Activated CD4-positive, alpha-beta T cell treated with anti-CD3 and anti-CD28 coated beads, Interleukin-2, amount 50 U/mL, for 4 hours (primary cell): ENCODE measurements around the gene C15orf62.

Experiments
- DNase-seq, 2 experiments: peaks; one replicate each; pipeline ENCODE4 v3.0.0-alpha.2; 2020

C15orf62 gene

GRCh38 chr15:40756938-40757337, 12.8 kb upstream of the C15orf62 start:
- DNase-seq: no peak

DNA sequence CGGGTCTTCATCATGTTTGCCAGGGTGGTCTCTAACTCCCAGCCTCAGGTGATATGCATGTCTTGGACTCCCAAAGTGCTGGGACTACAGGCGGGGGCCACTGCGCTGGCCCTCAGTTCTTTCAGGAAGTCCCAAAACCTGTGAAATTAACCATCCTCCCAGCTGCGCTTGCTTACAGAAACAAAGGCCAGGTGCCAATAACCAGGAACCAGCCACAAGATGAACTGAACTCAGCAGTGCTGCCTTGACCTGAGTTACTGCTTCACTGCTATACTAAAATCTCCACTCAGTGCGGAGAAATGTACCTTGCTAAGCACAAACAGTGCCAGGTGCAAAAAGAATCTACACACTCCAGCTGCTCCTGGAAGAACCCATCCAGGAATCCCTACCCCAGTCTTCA, 9.8 kb upstream of the C15orf62 start:
- no peak for DNase-seq

DNA sequence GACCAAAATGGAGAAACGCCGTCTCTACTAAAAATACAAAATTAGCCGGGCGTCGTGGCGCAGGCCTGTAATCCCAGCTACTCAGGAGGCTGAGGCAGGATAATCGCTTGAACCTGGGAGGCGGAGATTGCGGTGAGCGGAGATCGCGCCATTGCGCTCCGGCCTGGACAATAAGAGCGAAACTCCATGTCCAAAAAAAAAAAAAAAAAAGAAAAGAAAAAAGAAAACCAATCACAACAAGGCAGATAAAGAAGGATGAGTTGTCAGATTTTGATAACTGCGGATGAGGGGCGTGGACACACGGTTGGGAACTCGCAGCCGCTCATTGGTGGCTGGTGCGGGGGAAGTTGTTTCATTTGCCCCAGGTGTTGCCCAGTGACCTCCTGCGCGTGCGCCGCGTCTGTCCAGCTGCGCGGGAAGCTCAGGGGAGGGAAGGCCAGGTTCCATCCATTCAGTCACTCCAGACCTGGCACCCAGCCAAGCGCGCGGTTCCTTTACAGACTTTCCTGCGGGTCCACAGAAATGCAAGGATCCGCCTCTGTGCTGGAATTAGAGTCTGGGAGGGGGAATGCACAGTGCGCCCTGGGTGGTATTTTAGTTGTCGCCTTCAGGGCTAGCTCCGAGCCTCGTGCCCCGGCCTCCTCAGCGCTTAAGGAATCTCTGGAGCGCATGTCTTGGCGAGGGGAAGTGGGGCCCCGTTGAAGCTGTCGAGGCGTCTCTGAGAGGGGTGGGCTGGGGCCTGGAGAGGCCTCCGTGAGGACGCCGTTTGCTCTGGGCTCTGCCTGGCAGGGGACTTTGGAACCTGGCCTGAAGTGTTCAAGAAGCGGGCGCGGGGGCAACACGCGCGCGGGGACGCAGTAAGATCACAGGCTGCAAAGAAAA, 6.6 kb upstream of the C15orf62 start:
- peak in 1 of 2 experiments; percentile 14 for DNase-seq

- DNase-seq: peak; percentile 33 to 42
Observed at GRCh38 chr15:40763801-40764628, 5.8 kb upstream of the C15orf62 start, which contains the start of gene GCHFR. GCHFR (plus strand) TSS chr15:40764068; CDS start chr15:40764181, 113 bp downstream.

DNA sequence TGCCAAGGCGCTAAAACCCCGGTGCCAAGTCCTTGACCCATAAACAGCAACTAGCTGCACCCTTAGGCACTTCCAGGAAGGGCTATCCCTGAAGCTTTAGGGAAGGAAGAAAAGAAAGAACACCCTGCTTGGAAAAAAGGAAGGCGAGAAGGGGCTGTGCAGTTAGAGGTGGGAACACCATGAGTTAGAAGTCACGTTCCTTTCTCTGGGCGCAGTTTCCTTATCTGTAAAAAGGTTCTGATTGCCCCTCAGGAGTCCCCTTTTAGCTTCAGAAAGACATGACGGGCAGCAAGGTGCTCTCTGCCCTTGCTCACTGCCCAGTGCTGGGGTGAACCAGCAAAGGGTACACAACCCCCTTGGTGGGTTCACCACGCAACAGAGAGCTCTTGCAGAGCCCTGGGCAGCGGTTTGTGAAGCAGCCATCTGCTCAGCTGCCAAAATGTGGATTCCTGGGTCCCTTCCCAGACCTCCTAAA, 5.1 kb upstream of the C15orf62 start:
- DNase-seq: no peak

- no peak for DNase-seq
Observed at GRCh38 chr15:40766194-40766815, 3.5 kb upstream of the C15orf62 start.

- DNase-seq: no peak
Observed at GRCh38 chr15:40766906-40767837, 2.6 kb upstream of the C15orf62 start.

DNA sequence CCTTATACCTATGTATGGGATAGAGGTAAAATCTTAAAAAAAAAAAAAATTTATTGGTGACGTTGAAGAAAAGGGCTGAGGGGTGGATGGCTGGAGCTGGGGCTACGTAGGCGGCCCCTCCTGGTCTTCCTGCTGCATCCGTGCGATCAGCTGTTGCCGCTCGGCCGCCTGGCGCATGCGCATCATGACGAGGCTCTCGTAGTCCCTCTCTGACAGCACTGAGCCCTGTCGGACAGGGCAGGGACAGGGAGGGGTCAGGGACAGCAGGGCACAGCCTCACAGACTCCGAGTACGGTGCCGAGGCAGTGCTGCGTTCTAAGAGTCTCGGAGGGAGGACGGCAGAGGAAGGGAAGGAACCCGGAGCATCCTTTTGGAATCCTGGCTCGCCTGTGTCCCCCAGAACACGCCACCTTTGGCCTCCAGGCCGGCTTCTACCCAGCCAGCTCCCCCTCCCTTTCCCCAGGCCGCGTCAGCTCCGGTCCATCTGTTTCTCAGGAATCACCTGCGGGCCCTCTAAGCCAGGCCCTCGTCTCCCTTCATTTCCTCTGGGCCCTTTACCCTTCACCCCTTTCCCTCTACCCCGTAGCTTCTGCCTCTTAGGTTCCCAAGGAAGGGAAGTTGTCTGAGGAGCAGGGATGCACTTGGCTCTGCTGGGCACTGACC, 1.8 kb upstream of the C15orf62 start:
- no peak for DNase-seq

- DNase-seq: no peak
Observed at GRCh38 chr15:40768521-40769273, 1.1 kb upstream of the C15orf62 start.

- DNase-seq: no peak
Observed at GRCh38 chr15:40770147-40770721, 454 bp downstream of the C15orf62 start.

DNA sequence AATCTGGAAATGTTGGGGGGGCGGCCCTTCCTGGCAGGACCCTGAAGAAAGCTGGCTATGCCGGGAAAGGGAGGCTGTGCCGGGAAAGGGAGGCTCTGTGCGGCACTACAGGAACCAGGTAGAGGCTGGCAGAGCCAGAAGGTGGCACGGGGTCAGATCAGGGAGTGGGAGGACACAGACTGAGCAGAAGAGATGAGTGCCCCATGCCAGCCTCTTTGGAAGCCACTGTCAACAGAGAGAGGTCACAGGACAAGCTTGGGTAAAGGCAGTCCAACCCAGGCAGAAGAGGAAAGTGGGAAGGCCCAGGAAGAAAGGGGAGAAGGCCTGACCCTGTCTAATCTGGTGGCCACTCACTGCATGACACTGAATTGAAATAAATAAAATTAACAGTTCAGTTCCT, 1.5 kb downstream of the C15orf62 start:
- DNase-seq: no peak

DNA sequence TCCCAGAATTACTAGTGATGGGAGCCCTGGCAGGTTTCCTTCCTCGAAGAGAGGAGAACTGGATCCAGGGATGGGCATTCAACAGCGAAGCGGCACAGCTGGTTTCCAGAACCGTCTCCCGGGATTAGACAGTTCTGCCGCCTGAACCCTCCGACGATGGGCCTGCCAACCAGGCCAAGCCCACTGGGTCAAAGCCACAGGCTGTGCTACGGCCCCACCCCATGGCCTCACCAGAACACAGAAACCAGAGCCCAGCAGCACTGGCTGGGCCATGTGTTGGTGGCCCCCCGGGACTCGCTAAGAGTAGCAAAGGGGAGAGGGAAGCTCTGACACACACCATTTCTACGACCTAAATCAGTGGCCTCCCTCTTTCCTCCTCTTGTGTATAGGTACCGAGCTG, 2.2 kb downstream of the C15orf62 start:
- no peak for DNase-seq

- DNase-seq: no peak
Observed at GRCh38 chr15:40773496-40773895, 3.7 kb downstream of the C15orf62 start.

- no peak for DNase-seq
Observed at GRCh38 chr15:40773902-40774301, 4.1 kb downstream of the C15orf62 start.

GRCh38 chr15:40775007-40775406, 5.2 kb downstream of the C15orf62 start:
- no peak for DNase-seq

DNA sequence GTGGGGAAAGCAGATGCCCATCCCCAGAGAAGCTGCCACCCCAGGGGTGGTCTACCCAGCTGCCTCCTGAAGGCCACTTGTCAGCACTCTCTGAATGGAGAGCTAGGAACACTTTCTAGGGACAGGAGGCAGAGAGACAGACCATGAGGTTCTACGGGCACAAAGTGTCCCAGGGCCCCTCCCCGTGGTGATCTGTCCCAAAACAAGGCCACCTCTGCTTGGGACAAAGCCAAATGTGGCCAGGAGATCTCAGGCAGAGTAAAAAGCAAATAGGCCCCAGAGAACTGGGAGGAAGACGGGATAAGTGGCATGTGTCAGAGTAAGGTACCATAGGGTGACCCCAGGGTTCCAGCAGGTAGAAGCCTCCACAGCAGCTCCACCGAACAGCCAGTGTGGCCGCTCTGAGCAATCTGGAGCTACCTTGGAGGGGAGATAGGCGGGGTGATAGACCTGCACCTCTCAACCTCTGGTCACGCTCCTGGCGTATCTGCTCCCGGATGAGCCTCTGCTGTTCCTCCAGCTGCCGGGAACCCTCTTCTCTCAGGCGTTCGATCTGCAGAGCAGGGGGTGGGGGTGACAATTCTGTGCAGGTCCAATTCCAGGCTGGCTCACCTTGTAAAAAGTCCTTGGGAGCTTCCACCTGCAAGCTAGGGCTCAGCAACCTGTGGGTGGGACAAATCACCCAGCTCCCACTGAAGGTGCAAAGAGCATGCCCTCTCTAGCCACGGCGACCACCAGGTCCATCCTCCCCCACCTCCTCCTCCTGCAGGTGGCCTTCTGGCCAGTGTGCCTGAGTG, 6.2 kb downstream of the C15orf62 start:
- DNase-seq: no peak

DNA sequence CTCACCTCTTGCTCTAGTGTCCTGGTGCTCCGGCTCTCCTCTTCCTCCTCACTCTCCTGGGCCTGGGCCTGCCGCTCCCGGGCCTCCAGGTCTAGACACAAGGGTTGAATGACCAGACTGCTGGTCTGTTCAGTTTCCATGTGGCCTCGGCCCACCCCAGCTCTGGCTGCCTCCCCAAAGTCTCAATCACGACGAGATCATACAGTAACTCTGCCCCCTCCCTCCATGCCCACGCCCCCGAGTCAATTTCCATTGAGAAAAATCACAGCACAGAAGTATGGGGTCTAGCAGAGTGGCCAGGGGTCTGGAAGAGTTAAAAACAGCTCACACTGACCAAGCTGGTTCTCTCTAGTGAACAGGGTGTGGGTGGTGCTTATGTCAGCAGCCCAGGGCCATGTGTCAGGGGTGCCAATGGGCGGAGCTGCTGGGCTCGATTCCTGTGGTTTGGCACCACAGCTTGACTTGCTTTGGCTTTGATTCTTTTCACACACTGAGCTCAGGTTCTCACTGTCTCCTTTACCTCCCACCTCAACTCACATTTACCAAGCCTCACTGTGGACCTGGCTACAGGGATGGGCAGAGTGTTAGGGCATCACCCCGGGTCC, 6.9 kb downstream of the C15orf62 start:
- DNase-seq: no peak

DNA sequence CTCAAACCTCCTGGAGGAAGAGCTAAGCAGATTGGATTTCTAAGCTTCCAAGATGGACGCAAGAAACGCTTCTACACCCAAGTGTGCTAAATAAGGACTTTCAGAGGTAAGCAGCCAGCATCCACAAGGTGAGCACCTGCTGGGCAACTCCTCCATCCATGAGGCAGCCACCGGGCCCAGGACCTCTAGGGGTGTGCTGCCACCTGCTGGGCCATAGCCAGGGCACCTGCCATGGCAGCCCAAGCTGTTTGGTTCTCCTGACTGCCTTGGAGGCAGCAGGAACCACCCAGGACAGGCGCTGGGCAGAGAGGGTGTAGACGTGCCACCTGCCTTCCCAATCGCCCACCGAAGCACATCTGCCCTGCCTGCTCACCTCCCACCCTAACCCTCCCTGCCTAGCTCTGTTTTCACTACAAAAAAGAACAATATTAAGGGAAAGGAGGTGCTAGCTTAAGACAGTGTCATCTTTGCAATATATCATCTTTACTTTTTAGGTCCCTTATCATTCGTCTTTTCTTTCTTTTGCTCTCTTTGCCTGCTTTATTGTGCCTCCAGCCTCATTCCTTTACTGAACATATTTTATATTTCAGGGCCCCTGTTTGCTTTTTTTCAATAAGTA, 12.9 kb downstream of the C15orf62 start:
- peak; percentile 78 to 79 for DNase-seq

DNA sequence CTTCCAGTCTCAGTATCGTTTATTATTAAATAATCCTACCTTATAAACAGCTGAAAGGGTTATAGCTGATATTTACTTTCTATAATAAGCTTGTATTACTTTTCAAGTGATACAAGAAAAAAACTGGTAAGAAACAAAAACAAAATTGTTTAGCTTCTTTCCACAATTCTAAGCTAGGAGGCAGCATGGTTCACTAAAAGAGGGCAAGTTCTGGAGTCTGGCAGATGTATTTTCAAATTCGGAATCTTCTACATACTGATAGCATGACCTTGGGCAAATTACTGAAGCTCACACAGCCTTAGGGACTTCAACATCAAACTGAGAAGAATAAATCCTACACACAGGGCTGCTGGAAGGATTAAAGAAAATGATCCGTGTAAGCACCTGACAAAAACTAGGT, 15.4 kb downstream of the C15orf62 start:
- DNase-seq: no peak
